ENCODE measurements around the gene ZBTB11.
"Not testable (repeated sequence)": the region's sequence is repeated elsewhere in the genome, so short reads cannot be mapped to it uniquely, and the experiment has no call there.

Gene ZBTB11

GRCh38 chr3:101676765-101677435 lies at the start of gene ZBTB11:
Gene ZBTB11 (minus strand): TSS chr3:101677132. CDS start chr3:101676914, 218 bp downstream.
- DNase-seq, result no peak

GRCh38 chr3:101725890-101726275 lies 49.0 kb upstream of the ZBTB11 start:
- DNase-seq, result no peak

- DNase-seq, result no peak
Observed at GRCh38 chr3:101725194-101725889, 48.4 kb upstream of the ZBTB11 start.

DNA sequence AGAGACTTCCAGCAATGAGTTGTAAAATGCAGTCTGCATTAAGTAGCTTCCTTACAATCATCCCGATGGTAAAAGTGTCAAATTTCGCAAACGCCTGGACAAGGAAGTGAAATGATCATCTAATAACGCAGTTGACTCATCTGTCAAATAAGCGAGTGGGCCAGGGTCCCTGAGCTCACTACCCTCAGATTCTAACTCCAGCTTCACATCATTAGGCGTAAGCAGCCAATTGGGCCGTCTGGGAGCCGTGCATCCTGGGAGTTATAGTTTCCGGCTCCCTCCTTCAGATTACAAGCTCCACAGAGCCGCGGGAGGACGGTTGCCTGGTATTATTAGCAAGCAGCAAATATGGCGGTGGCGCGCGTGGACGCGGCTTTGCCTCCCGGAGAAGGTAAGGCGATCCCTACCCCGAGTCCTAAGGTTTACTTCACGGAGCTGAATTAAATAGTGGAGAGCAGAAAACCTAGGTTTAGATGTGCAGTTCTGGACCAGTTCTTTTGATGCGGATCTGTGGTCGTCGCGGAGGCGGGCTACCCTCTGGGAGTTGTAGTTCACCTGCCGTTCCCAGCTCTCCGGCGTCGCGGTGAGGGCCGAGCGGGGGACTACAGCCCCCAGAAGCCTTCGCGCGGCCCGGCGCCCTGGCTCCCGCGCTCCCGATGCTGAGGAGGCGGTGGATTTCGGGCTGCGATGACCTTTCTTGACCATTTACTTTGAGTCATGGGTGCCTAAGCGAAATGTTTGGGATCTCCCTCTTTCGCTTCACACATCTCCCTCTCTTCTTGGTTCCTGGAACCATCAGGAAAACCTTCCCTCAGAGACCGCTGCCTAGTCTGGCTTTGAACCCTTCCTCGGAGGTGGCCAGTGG lies 47.6 kb upstream of the ZBTB11 start, which contains the start of gene CEP97:
Gene CEP97, plus strand, starts transcription at position 286 of the 865 bp plus-strand sequence. Its CDS starts 63 bp downstream, at position 349.
- peak; percentile 93 for DNase-seq

- no peak for DNase-seq
Observed at GRCh38 chr3:101722394-101723173, 45.7 kb upstream of the ZBTB11 start.

DNA sequence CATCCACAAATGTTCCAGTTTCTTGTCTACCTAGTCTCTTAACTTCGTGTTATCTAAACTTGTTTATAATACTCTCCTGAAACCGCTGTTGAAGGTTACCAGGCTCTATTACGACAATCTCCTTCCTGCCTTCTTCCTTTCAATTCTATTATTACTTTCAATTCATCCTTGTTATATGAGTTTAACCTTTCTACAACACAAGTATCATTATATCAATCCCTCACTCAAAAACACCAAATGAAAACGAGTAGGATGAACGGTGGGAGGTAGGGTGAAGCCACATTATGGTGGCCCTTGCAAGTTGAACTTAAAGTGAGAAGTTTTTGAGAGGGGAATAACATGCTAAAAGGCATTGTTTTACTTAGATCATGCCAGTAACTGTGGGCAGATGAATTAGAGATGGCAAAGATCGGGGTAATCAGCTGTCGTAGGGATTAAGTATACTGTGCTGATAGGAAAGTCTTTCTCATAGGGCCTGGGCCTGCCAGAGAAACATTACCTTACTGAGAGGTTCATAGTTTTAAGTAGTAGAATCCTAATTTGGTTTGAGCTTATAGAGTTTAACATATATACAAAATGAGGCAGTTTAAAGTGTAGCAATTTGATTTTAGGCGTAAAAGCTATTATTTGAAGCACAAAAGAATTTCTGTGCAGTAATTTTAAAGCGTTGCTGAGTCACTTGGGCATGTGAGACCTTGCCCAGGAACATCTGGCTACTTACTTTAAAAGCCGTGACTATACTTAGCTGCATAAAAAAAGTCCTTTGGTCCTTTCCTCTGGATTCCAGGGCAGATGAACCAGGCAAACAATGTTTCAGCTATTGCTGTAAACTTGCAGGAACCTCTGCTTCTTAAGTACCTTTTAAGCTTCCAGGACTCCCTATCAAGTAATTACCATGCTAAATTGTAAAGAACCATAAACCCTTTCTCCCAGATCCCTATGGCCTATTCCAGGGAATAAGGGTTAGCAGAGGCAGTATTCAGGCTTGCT lies 44.2 kb upstream of the ZBTB11 start:
- no peak for DNase-seq

- no peak for DNase-seq
Observed at GRCh38 chr3:101719604-101720185, 42.8 kb upstream of the ZBTB11 start.

DNA sequence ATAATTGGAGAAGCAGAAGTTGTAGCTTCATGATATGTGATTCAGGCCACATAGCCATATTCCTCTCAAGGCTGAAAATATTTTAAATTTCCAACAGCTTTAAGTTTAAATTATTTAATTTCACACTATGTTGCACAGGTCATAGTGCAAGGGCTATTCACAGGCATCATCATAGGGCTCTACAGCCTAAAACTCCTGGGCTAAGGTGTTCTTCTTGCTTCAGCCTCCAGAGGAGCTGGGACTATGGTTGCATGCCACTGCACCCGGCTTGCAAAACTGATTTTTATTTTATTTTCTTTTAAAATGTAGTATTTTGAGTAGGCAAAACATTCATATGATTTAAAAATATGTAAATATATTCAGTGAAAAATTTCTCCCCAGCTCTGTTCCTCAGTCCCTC lies 41.5 kb upstream of the ZBTB11 start:
- DNase-seq, result no peak

DNA sequence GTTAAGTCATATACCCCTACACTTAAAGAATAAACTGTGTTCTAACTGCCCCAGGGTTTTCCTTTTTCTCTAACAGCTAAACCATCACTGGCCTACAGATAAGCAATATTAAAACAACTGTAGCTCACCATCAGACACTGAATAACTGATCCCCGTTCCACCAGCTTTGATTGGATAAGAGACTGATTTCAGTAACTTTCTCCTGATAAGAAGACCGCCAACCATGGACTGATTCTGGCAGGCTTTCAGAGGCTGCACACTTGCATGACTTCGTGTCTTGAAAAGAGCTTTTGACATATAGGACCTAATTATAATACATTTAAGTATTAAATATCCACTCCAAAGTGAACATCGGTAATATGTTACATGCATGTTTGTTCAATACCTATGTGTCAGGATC lies 32.2 kb upstream of the ZBTB11 start:
- DNase-seq, result no peak

- DNase-seq, result not testable (repeated sequence)
Observed at GRCh38 chr3:101704639-101705038, 27.7 kb upstream of the ZBTB11 start.

DNA sequence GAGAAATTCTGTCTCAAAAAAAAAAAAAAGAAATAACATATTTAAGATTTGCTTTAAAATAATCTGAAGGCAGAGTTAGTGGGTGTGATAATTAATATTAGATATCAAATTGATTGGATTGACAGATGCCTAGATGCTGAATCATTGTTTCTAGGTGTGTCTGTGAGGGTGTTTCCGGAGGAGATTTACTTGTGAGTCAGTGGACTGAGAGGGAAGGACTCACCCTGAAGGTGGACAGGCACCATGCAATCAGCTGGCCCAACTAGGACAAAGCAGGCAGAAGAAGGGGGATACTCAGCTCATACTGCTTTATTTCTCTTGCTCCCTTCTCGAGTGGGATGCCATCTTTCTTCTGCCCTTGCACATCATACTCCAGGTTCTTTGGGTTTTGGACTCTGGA lies 26.2 kb upstream of the ZBTB11 start:
- DNase-seq, result no peak

GRCh38 chr3:101702726-101703125 lies 25.8 kb upstream of the ZBTB11 start:
- DNase-seq, result no peak

DNA sequence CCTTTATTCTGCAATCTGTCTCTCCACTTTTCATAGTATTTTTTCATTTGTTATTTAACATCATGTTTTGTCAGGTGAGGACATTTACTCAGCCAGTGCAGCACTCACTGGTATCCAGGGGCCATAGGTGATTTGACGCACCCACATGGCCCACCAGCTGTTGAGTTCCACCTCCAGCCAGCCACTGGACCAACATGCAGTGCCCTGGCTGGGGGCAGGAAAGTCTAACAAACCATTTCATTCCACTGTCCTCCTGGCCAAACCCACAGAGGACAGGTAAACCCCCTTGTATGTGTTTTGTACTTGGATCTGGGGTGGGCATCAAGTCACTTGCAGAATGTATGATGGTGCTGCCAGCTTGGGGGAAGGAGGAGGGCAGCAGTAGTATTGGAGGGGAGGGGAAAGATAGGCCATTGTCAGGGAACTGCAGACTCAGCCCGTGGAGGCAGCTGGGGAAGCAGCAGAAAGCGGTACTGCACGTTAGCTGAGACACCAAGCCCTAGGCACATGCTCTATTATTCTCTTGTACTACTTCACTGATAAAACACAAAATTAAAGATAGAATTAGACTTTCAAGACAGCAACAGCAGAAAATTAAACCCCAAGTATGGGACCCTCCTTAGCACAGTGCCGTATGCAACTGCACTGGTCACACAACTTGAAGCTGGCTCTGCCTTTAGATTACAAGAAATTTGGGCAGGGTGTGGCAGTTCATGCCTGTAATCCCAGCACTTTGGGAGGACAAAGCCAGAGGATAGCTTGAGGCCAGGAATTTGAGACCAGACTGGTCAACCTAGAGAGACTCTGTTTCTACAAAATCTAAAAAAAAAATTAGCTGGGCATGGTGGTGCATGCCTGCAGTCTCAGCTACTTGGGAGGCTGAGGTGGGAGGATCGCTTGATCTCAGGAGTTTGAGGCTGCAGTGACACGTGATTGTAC lies 25.0 kb upstream of the ZBTB11 start:
- DNase-seq, result no peak

DNA sequence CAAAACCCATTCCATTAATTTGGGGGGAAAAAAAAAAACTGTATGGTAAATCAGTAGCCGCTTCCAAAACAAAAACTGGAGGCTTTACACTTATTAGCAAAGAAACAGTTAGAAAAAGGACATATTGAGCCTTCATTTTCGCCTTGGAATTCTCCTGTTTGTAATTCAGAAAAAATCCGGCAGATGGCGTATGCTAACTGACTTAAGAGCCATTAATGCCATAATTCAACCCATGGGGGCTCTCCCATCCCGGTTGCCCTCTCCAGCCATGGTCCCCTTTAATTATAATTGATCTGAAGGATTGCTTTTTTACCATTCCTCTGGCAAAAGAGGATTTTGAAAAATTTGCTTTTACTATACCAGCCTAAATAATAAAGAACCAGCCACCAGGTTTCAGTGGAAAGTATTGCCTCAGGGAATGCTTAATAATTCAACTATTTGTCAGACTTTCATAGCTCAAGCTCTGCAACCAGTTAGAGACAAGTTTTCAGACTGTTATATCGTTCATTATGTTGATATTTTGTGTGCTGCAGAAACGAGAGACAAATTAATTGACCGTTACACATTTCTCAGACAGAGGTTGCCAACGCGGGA lies 18.9 kb upstream of the ZBTB11 start:
- DNase-seq, result no peak

DNA sequence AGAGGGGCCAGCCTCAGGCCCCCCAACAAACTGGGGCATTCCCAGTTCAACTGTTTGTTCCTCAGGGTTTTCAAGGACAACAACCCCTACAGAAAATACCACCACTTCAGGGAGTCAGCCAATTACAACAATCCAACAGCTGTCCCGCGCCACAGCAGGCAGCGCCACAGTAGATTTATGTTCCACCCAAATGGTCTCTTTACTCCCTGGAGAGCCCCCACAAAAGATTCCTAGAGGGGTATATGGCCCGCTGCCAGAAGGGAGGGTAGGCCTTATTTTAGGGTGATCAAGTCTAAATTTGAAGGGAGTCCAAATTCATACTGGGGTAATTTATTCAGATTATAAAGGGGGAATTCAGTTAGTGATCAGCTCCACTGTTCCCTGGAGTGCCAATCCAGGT lies 17.9 kb upstream of the ZBTB11 start:
- not testable (repeated sequence) for DNase-seq

DNA sequence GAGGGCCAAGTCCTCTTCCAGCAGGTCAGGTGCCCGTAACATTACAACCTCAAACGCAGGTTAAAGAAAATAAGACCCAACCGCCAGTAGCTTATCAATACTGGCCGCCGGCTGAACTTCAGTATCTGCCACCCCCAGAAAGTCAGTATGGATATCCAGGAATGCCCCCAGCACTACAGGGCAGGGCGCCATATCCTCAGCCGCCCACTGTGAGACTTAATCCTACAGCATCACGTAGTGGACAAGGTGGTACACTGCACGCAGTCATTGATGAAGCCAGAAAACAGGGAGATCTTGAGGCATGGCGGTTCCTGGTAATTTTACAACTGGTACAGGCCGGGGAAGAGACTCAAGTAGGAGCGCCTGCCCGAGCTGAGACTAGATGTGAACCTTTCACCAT lies 16.6 kb upstream of the ZBTB11 start:
- not testable (repeated sequence) for DNase-seq

DNA sequence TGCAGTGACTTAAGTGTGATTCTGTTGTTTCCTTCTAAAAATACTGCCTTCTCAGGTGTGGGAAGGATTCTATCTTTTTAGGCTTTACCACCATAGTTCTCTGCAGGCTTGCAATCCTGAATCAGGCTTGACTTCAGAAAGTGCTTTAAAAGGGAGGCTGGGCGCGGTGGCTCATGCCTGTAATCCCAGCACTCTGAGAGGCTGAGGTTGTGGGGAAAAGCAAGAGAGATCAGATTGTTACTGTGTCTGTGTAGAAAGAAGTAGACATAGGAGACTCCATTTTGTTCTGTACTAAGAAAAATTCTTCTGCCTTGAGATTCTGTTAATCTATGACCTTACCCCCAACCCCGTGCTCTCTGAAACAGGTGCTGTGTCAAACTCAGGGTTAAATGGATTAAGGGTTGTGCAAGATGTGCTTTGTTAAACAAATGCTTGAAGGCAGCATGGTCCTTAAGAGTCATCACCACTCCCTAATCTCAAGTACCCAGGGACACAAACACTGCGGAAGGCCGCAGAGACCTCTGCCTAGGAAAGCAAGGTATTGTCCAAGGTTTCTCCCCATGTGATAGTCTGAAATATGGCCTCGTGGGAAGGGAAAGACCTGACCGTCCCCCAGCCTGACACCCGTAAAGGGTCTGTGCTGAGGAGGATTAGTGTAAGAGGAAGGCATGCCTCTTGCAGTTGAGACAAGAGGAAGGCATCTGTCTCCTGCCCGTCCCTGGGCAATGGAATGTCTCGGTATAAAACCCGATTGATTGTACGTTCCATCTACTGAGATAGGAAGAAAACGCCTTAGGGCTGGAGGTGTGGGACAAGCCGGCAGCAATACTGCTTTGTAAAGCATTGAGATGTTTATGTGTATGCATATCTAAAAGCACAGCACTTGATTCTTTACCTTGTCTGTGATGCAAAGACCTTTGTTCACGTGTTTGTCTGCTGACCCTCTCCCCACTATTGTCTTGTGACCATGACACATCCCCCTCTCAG lies 15.0 kb upstream of the ZBTB11 start:
- DNase-seq, result not testable (repeated sequence)

DNA sequence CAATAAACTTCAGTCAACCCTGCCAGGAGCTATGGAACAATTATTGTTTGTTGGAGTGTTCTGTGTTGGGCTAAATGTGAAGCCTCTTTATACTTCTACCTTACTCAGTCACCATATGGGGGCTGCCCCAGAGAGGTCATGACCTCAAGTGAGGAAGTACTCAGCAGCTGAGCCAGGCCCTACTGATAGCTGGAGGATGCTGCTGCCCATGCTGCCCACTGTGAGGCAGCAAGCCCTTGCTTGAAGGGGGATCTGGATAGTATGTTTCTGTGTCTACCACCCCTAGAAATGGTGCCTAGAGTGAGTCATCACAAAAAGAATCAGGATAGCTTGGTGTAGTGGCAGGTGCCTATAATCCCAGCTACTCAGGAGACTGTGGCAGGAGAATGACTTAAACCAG lies 14.0 kb upstream of the ZBTB11 start:
- no peak for DNase-seq
